K562 (cell line): ENCODE results near the gene SHISA8.

Experiments
- ATF7 ChIP-seq: fragments of 450-650 bp; IDR thresholded peaks from 2 replicates; pipeline ENCODE4 v1.7.1; 2014; ENCODE audit warnings: mild to moderate bottlenecking, moderate library complexity
- CBFB ChIP-seq: sonication (generic); formaldehyde crosslinking; IDR thresholded peaks from 2 replicates; pipeline ENCODE4 v1.4.0; 2020; ENCODE audit warnings: mild to moderate bottlenecking, missing genetic modification reagents
- CC2D1A ChIP-seq: fragments of 450-650 bp; IDR thresholded peaks from 2 replicates; pipeline ENCODE4 v1.6.1; 2017; ENCODE audit warnings: mild to moderate bottlenecking
- CREB1 ChIP-seq, 2 experiments: sonication (generic) in 1 of 2; formaldehyde crosslinking in 1 of 2; IDR thresholded peaks; 2 replicates each; pipeline versions ENCODE4 v1.6.1 to v1.8.0; 2012 to 2022; ENCODE audit warnings: inconsistent platforms in 1 of 2, mild to moderate bottlenecking in 1 of 2, missing genetic modification reagents in 1 of 2, moderate library complexity in 1 of 2
- CXXC5 ChIP-seq: fragments of 250-450 bp; sonication (Bioruptor Pico); IDR thresholded peaks from 2 replicates; pipeline ENCODE4 v1.8.0; 2022; ENCODE audit warnings: inconsistent platforms, mild to moderate bottlenecking, moderate library complexity
- ERF ChIP-seq: fragments of 450-650 bp; formaldehyde crosslinking; IDR thresholded peaks from 2 replicates; pipeline ENCODE4 v1.4.0; 2020; ENCODE audit warnings: mild to moderate bottlenecking, mixed read lengths
- GABPA ChIP-seq: fragments of 200-800 bp; sonication (Bioruptor generic); conservative IDR thresholded peaks from 2 replicates; pipeline ENCODE4 v1.6.1; 2016; ENCODE audit warnings: low read depth, missing genetic modification characterization, missing compliant biosample characterization
- JUND ChIP-seq, 2 experiments: IDR thresholded peaks; 2 replicates in 1 of 2; 3 replicates in 1 of 2; pipeline ENCODE4 v1.6.1; 2011; ENCODE audit warnings: borderline replicate concordance in 2 of 2, low read depth in 2 of 2, low read length in 2 of 2, improper control_type of control experiment in 1 of 2, missing biosample characterization in 1 of 2, missing genetic modification characterization in 1 of 2, missing genetic modification reagents in 1 of 2
- MAFK ChIP-seq: IDR thresholded peaks from 2 replicates; pipeline ENCODE4 v1.6.1; 2011; ENCODE audit warnings: low read length, improper control_type of control experiment
- ZNF121 ChIP-seq: sonication (generic); formaldehyde crosslinking; conservative IDR thresholded peaks from 2 replicates; pipeline ENCODE4 v1.8.0; 2022; ENCODE audit warnings: missing genetic modification reagents
- ZNF318 ChIP-seq, 2 experiments: fragments of 450-650 bp; IDR thresholded peaks; 2 replicates each; pipeline ENCODE4 v1.6.1; 2016; ENCODE audit warnings: mild to moderate bottlenecking in 2 of 2, borderline replicate concordance in 1 of 2, low read depth in 1 of 2, moderate library complexity in 1 of 2
- TF ChIP-seq, protein P1 (sequence below), 3 experiments: IDR thresholded peaks in 2 of 3; conservative IDR thresholded peaks in 1 of 3; 2 replicates each; pipeline ENCODE4 v1.5.1; 2011 to 2012; ENCODE audit warnings: low read length in 3 of 3, mild to moderate bottlenecking in 3 of 3, control low read depth in 2 of 3, improper control_type of control experiment in 1 of 3, inconsistent platforms in 1 of 3, low read depth in 1 of 3, mixed read lengths in 1 of 3, moderate library complexity in 1 of 3; ENCODE audit not compliant: insufficient read depth in 2 of 3
- TF ChIP-seq, protein P2 (sequence below), 2 experiments: IDR thresholded peaks; 2 replicates each; pipeline ENCODE4 v1.6.1; 2011; ENCODE audit warnings: borderline replicate concordance in 1 of 2, control low read depth in 1 of 2, low read depth in 1 of 2, low read length in 1 of 2, mild to moderate bottlenecking in 1 of 2, mixed read lengths in 1 of 2, moderate library complexity in 1 of 2; ENCODE audit not compliant: insufficient read depth in 1 of 2, insufficient read length in 1 of 2, poor library complexity in 1 of 2, severe bottlenecking in 1 of 2; ENCODE audit errors: extremely low read depth in 1 of 2
- TF ChIP-seq, protein P3 (sequence below), 2 experiments: fragments of 450-650 bp; formaldehyde crosslinking in 1 of 2; IDR thresholded peaks; 2 replicates each; pipeline versions ENCODE4 v1.4.0 to v1.6.1; 2014 to 2020; ENCODE audit warnings: mild to moderate bottlenecking in 2 of 2, borderline replicate concordance in 1 of 2, low read depth in 1 of 2

DNA sequence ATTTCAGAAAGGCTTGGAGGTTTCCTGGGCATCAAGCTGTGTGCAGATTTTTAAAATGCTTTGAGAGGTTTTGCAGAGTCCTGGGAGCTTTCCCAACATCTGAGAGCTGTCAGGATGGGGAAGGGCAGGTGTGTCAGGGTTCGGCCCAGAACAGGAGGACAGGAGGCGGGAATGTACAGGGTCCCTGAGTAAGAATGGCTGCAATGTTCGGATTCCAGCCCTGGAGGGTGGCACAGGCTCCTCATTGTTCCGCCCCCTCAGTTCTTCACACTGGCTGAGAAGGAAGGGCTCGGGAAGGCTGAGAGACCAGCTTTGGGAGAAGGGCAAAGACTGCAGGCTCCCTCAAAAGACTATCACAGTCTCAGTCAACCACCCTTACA lies 49.2 kb upstream of the SHISA8 start:
- TF ChIP-seq CREB1 (IDR thresholded peaks at IDR 0.05): no peak
- no peak for TF ChIP-seq CREB1 (CRISPR knock-in tag; IDR thresholded peaks at IDR 0.05)
- TF ChIP-seq ZNF121 (CRISPR knock-in tag): no peak
- TF ChIP-seq ERF (CRISPR knock-in tag): no peak
- no peak for TF ChIP-seq MAFK
- TF ChIP-seq, protein P1, sequence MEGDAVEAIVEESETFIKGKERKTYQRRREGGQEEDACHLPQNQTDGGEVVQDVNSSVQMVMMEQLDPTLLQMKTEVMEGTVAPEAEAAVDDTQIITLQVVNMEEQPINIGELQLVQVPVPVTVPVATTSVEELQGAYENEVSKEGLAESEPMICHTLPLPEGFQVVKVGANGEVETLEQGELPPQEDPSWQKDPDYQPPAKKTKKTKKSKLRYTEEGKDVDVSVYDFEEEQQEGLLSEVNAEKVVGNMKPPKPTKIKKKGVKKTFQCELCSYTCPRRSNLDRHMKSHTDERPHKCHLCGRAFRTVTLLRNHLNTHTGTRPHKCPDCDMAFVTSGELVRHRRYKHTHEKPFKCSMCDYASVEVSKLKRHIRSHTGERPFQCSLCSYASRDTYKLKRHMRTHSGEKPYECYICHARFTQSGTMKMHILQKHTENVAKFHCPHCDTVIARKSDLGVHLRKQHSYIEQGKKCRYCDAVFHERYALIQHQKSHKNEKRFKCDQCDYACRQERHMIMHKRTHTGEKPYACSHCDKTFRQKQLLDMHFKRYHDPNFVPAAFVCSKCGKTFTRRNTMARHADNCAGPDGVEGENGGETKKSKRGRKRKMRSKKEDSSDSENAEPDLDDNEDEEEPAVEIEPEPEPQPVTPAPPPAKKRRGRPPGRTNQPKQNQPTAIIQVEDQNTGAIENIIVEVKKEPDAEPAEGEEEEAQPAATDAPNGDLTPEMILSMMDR (IDR thresholded peaks at IDR 0.05 in 2 of 3, conservative IDR thresholded peaks at IDR 0.05 in 1 of 3; ENCODE audit: insufficient read depth in 2 of 3, low read depth in 1 of 3, low read length in 3 of 3): no peak
- no peak for TF ChIP-seq ATF7
- no peak for TF ChIP-seq ZNF318 (IDR thresholded peaks at IDR 0.05; ENCODE audit: borderline replicate concordance in 1 of 2, low read depth in 1 of 2)
- no peak for TF ChIP-seq JUND (IDR thresholded peaks at IDR 0.05; ENCODE audit: borderline replicate concordance, low read depth, low read length)
- TF ChIP-seq JUND (tag; IDR thresholded peaks at IDR 0.05; ENCODE audit: borderline replicate concordance, low read depth, low read length): no peak
- TF ChIP-seq CBFB: no peak
- TF ChIP-seq, protein P2, sequence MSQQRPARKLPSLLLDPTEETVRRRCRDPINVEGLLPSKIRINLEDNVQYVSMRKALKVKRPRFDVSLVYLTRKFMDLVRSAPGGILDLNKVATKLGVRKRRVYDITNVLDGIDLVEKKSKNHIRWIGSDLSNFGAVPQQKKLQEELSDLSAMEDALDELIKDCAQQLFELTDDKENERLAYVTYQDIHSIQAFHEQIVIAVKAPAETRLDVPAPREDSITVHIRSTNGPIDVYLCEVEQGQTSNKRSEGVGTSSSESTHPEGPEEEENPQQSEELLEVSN (IDR thresholded peaks at IDR 0.05; ENCODE audit: borderline replicate concordance in 1 of 2, extremely low read depth in 1 of 2, insufficient read depth in 1 of 2, insufficient read length in 1 of 2, low read depth in 1 of 2, low read length in 1 of 2, poor library complexity in 1 of 2, severe bottlenecking in 1 of 2): no peak
- TF ChIP-seq CC2D1A: no peak
- no peak for TF ChIP-seq GABPA (tag)
- TF ChIP-seq, protein P3, sequence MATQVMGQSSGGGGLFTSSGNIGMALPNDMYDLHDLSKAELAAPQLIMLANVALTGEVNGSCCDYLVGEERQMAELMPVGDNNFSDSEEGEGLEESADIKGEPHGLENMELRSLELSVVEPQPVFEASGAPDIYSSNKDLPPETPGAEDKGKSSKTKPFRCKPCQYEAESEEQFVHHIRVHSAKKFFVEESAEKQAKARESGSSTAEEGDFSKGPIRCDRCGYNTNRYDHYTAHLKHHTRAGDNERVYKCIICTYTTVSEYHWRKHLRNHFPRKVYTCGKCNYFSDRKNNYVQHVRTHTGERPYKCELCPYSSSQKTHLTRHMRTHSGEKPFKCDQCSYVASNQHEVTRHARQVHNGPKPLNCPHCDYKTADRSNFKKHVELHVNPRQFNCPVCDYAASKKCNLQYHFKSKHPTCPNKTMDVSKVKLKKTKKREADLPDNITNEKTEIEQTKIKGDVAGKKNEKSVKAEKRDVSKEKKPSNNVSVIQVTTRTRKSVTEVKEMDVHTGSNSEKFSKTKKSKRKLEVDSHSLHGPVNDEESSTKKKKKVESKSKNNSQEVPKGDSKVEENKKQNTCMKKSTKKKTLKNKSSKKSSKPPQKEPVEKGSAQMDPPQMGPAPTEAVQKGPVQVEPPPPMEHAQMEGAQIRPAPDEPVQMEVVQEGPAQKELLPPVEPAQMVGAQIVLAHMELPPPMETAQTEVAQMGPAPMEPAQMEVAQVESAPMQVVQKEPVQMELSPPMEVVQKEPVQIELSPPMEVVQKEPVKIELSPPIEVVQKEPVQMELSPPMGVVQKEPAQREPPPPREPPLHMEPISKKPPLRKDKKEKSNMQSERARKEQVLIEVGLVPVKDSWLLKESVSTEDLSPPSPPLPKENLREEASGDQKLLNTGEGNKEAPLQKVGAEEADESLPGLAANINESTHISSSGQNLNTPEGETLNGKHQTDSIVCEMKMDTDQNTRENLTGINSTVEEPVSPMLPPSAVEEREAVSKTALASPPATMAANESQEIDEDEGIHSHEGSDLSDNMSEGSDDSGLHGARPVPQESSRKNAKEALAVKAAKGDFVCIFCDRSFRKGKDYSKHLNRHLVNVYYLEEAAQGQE (IDR thresholded peaks at IDR 0.05; ENCODE audit: borderline replicate concordance): no peak
- TF ChIP-seq, protein P3 (CRISPR knock-in tag; IDR thresholded peaks at IDR 0.05; ENCODE audit: low read depth): no peak
- no peak for TF ChIP-seq CXXC5 (CRISPR knock-in tag)
